Skin of body (tissue), 2 donors: Measurements from ENCODE around the gene CRYBG1. TPM values are rescaled to one million over a fixed set of nuclear protein-coding genes. Genes with fewer than 3 reads are reported as not detected.
A peak's percentile ranks its signal among the peaks of the same experiment; 100 is the strongest.
"Not testable (repeated sequence)": the region's sequence is repeated elsewhere in the genome, so short reads cannot be mapped to it uniquely, and the experiment has no call there.

ENCODE experiments used
- DNase-seq: peaks from one replicate; lab custom pipeline; 2025; lab: John Stamatoyannopoulos, UW
- total RNA-seq: library from RNA; depleted of rRNA; stranded (reverse); fragments of >200 nt; gene quantifications from one replicate; pipeline ENCODE4 v1.2.3, GENCODE V29; 2014

CRYBG1 gene
- total RNA-seq, 1 donor from 2014 or later: 24.9 TPM

GRCh38 chr6:106496823-106497222 lies 136.3 kb downstream of the CRYBG1 start:
- DNase-seq: no peak

GRCh38 chr6:106501960-106502371 lies 141.4 kb downstream of the CRYBG1 start:
- no peak for DNase-seq

- no peak for DNase-seq
Observed at GRCh38 chr6:106502559-106502958, 142.0 kb downstream of the CRYBG1 start.

- DNase-seq: no peak
Observed at GRCh38 chr6:106508277-106508676, 147.8 kb downstream of the CRYBG1 start.

GRCh38 chr6:106508834-106509233 lies 148.3 kb downstream of the CRYBG1 start:
- DNase-seq: no peak

- no peak for DNase-seq
Observed at GRCh38 chr6:106509420-106510089, 149.0 kb downstream of the CRYBG1 start.

- DNase-seq: no peak
Observed at GRCh38 chr6:106510090-106510970, 149.8 kb downstream of the CRYBG1 start.

GRCh38 chr6:106511288-106512047 lies 151.0 kb downstream of the CRYBG1 start:
- DNase-seq: no peak

GRCh38 chr6:106512048-106512967 lies 151.8 kb downstream of the CRYBG1 start:
- DNase-seq: no peak

GRCh38 chr6:106512968-106513574 lies 152.6 kb downstream of the CRYBG1 start:
- DNase-seq: no peak

- DNase-seq: no peak
Observed at GRCh38 chr6:106513808-106514582, 153.5 kb downstream of the CRYBG1 start.

- DNase-seq: no peak
Observed at GRCh38 chr6:106514583-106514885, 154.0 kb downstream of the CRYBG1 start.

GRCh38 chr6:106515582-106515981 lies 155.1 kb downstream of the CRYBG1 start:
- DNase-seq: not testable (repeated sequence)

GRCh38 chr6:106516616-106517015 lies 156.1 kb downstream of the CRYBG1 start:
- no peak for DNase-seq

GRCh38 chr6:106517706-106518105 lies 157.2 kb downstream of the CRYBG1 start:
- DNase-seq: no peak

GRCh38 chr6:106518748-106519147 lies 158.2 kb downstream of the CRYBG1 start:
- DNase-seq: no peak

- DNase-seq: peak; percentile 54
Observed at GRCh38 chr6:106519460-106520394, 159.2 kb downstream of the CRYBG1 start.

- DNase-seq: no peak
Observed at GRCh38 chr6:106520711-106521401, 160.3 kb downstream of the CRYBG1 start.
